Neural crest cell (in vitro differentiated cells): ENCODE data around the gene ADM. TPM values are rescaled to one million over a fixed set of nuclear protein-coding genes. Genes with fewer than 3 reads are reported as not detected.
A peak's percentile ranks its signal among the peaks of the same experiment; 100 is the strongest.

ENCODE experiments used
- DNase-seq: peaks from one replicate; pipeline ENCODE4 v3.0.0; 2021; ENCODE audit warnings: low read depth, mixed read lengths, low spot score
- H3K27ac Mint-ChIP-seq: one replicate; pipeline ENCODE4 v1.8.0; 2021; ENCODE audit warnings: mild to moderate bottlenecking, mixed read lengths; ENCODE audit not compliant: unreplicated experiment
- H3K27me3 Mint-ChIP-seq: 2 replicates; pipeline ENCODE4 v1.8.0; 2021; ENCODE audit warnings: low read depth, mild to moderate bottlenecking, mixed read lengths
- H3K36me3 Mint-ChIP-seq: 2 replicates; pipeline ENCODE4 v1.8.0; 2021; ENCODE audit warnings: low read depth, mild to moderate bottlenecking, mixed read lengths
- H3K4me1 Mint-ChIP-seq: 2 replicates; pipeline ENCODE4 v1.8.0; 2021; ENCODE audit warnings: mixed read lengths
- H3K4me3 Mint-ChIP-seq: one replicate; pipeline ENCODE4 v1.8.0; 2021; ENCODE audit warnings: mild to moderate bottlenecking, mixed read lengths
- H3K9me3 Mint-ChIP-seq: 2 replicates; pipeline ENCODE4 v1.8.0; 2021; ENCODE audit warnings: mixed read lengths
- CTCF ChIP-seq: fragments of 200-600 bp; sonication (generic); conservative IDR thresholded peaks from 2 replicates; pipeline ENCODE4 v1.5.0; 2021; ENCODE audit warnings: antibody characterized with exemption, mild to moderate bottlenecking
- total RNA-seq: library from RNA; stranded (reverse); gene quantifications from 2 replicates; pipeline ENCODE4 v1.2.1, GENCODE V29; 2021

Gene ADM
- total RNA-seq, 1 donor from 2014 or later: 13.9 TPM

DNA sequence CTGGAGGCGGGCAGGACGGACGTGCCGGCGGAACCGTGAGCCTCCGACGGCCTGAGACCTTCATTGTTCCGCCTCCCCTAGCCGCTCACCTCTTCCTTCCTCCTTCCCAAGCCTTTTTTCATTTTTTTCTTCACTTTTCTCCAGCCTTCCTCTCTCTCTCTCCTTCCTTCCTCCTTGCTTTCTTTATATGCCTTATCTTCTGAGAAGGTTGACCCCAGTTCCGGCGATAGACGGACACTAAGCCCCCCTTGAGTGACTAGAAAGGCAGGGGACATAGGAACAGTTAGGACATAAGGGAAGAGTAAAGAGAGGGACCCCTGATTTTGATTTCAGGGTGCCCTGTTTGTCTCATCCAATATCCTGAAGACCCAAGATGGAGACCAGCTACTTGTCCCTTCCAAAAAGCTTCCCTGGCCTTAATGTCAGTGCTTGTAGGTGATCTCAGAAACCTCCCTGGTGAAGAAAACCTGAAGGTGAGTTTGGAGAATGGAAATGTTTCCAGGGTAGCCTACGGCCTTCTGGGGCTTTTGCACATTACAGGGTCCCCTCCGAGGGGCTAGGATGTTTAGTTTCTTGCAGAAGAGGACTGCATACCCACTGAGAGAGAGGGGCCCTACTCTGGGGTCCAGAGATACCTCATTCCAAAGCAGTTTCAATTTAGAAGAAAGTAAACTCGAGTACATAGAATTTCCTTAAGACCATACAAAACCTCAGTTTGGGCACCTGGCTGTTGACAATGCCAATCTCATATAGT is 3.5 kb downstream of the ADM start:
- peak overlapping the region; percentile 90 for H3K4me3 Mint-ChIP-seq
- peak; percentile 33 for TF ChIP-seq CTCF
- no peak for DNase-seq
- H3K27me3 Mint-ChIP-seq: peaks cover 66% of the 10 kb centered on the region
- H3K9me3 Mint-ChIP-seq: no peaks in the 10 kb centered on the region
- no peaks in the 10 kb centered on the region for H3K36me3 Mint-ChIP-seq
- H3K4me1 Mint-ChIP-seq: peaks cover 34% of the 10 kb centered on the region
- peak overlapping the region; percentile 79 for H3K27ac Mint-ChIP-seq

GRCh38 chr11:10309163-10310093 is 4.6 kb downstream of the ADM start:
- Mint-ChIP-seq H3K36me3 (no peaks in the 10 kb centered on the region), H3K27ac (no peak overlapping the region), H3K27me3 (peaks cover 55% of the 10 kb centered on the region), H3K9me3 (no peaks in the 10 kb centered on the region), H3K4me1 (peaks cover 29% of the 10 kb centered on the region), H3K4me3 (peak overlapping the region; percentile 90)
- DNase-seq: no peak
- TF ChIP-seq CTCF: no peak

DNA sequence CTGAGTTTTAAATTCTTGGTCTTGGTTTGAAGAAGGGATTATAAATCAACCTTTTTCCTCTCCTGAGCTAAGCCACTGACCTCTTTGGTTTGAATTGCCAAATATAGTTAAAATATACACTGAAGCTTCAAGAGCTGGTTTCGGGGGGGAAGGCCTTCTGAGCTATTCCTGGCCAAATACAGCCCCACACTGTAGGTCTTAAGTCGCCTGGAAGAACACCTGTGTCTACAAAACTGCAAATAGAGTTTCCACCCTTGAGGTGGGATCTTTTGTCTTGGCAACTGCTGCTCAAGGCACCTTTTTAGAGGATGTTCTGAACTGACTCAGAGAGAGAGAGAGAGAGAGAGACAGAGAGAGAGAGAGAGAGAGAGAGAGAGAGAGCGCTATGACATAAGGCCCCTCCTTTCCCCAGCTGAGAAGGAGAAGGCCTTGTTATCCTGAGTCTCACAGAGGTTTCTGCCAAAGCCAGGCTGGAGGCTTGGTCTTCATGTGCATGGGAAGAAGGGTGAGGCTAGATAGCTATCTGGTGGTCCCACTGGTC is 5.5 kb downstream of the ADM start:
- peak overlapping the region; percentile 5 for H3K4me3 Mint-ChIP-seq
- no peak overlapping the region for H3K27ac Mint-ChIP-seq
- DNase-seq: no peak
- no peaks in the 10 kb centered on the region for H3K9me3 Mint-ChIP-seq
- peaks cover 31% of the 10 kb centered on the region for H3K4me1 Mint-ChIP-seq
- no peaks in the 10 kb centered on the region for H3K36me3 Mint-ChIP-seq
- peaks cover 47% of the 10 kb centered on the region for H3K27me3 Mint-ChIP-seq
- no peak for TF ChIP-seq CTCF

DNA sequence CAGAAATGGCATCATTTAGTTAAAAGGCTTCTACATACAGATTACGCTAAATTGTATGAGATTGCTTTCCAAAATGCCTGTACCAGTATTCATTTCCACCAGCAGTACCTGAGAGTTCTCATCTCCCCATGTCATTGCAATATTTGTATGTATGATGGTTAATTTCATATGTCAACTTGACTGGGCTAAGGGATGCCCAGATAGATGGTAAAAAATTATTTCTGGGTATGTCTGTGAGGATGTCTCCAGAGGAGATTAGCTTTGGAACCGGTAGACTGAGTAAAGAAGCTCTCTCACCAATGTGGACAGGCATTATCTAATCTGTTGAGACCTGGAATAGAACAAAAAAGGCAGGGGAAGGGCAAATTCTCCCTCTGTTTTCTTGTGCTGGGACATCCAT is 6.9 kb downstream of the ADM start:
- Mint-ChIP-seq H3K27me3 (peaks cover 33% of the 10 kb centered on the region), H3K36me3 (no peaks in the 10 kb centered on the region), H3K4me3 (no peak overlapping the region), H3K4me1 (peaks cover 38% of the 10 kb centered on the region), H3K9me3 (no peaks in the 10 kb centered on the region), H3K27ac (no peak overlapping the region)
- TF ChIP-seq CTCF: no peak
- no peak for DNase-seq

- TF ChIP-seq CTCF: no peak
- peak overlapping the region; percentile 79 for H3K27ac Mint-ChIP-seq
- H3K27me3 Mint-ChIP-seq: peaks cover 8% of the 10 kb centered on the region
- H3K4me1 Mint-ChIP-seq: peaks cover 50% of the 10 kb centered on the region
- DNase-seq: no peak
- no peaks in the 10 kb centered on the region for H3K9me3 Mint-ChIP-seq
- no peak overlapping the region for H3K4me3 Mint-ChIP-seq
- H3K36me3 Mint-ChIP-seq: no peaks in the 10 kb centered on the region
Observed at GRCh38 chr11:10314199-10315072, 9.6 kb downstream of the ADM start.
